Natural killer cell (primary cell): ENCODE measurements around the gene TLR6. TPM values are rescaled to one million over a fixed set of nuclear protein-coding genes. Genes with fewer than 3 reads are reported as not detected.

ENCODE experiments used
- ATAC-seq, 3 donors: fragments of 150-1000 bp in 2 of 3; fragments of 200-7000 bp in 1 of 3; cut with Tn5 transposase; 1 replicate in 1 of 3; 2 replicates in 2 of 3; pipeline ENCODE4 v1.10.0; 2021; ENCODE audit warnings: mild to moderate bottlenecking in 2 of 3, moderate library complexity in 2 of 3
- DNase-seq, 2 donors: peaks; one replicate each; pipeline versions ENCODE4 v3.0.0 to v3.0.0-alpha.2; 2013 to 2021; ENCODE audit warnings: mixed read lengths in 1 of 2
- H3K27ac ChIP-seq: one replicate; pipeline ENCODE4 v1.5.1; 2013; ENCODE audit warnings: mild to moderate bottlenecking, low read length
- H3K27me3 ChIP-seq: one replicate; pipeline ENCODE4 v1.6.1; 2013; ENCODE audit warnings: low read length; ENCODE audit not compliant: control insufficient read depth, insufficient read depth
- H3K36me3 ChIP-seq: one replicate; pipeline ENCODE4 v1.6.1; 2013; ENCODE audit warnings: low read length; ENCODE audit not compliant: control insufficient read depth, insufficient read depth
- H3K4me1 ChIP-seq: one replicate; pipeline ENCODE4 v1.6.1; 2013; ENCODE audit warnings: low read length; ENCODE audit not compliant: control insufficient read depth, insufficient read depth
- H3K4me3 ChIP-seq: one replicate; pipeline ENCODE4 v1.5.1; 2013; ENCODE audit warnings: low read length
- H3K9me3 ChIP-seq: one replicate; pipeline ENCODE4 v1.6.1; 2013; ENCODE audit warnings: low read length; ENCODE audit not compliant: control insufficient read depth, insufficient read depth
- H3K27ac Mint-ChIP-seq, 2 donors: one replicate each; pipeline ENCODE4 v1.8.0; 2022; ENCODE audit warnings: mild to moderate bottlenecking in 2 of 2, mixed read lengths in 2 of 2, moderate library complexity in 1 of 2
- H3K27me3 Mint-ChIP-seq, 2 donors: one replicate each; pipeline ENCODE4 v1.8.0; 2022; ENCODE audit warnings: low read depth in 2 of 2, mixed read lengths in 2 of 2
- H3K36me3 Mint-ChIP-seq: one replicate; pipeline ENCODE4 v1.8.0; 2022; ENCODE audit warnings: mixed read lengths
- H3K4me1 Mint-ChIP-seq, 2 donors: one replicate each; pipeline ENCODE4 v1.8.0; 2022; ENCODE audit warnings: mixed read lengths in 2 of 2
- H3K4me3 Mint-ChIP-seq: one replicate; pipeline ENCODE4 v1.8.0; 2022; ENCODE audit warnings: mild to moderate bottlenecking, moderate library complexity, mixed read lengths
- H3K9me3 Mint-ChIP-seq, 2 donors: one replicate each; pipeline ENCODE4 v1.8.0; 2022; ENCODE audit warnings: mixed read lengths in 2 of 2
- WGBS: methylation state at CpG from one replicate; pipeline ENCODE4 v1.1.7; 2013; ENCODE audit warnings: missing lambda C conversion rate; ENCODE audit not compliant: insufficient coverage; 5-methylcytosine and 5-hydroxymethylcytosine counted together
- intact Hi-C: fragments of 100-400 bp; cut with micrococcal nuclease; formaldehyde crosslinking; loops from one replicate; pipeline ENCODE4 v1.14.2; 2022
- total RNA-seq, 4 donors: library from RNA; stranded (reverse); fragments of 120-200 nt in 1 of 4; gene quantifications; one replicate each; pipeline versions ENCODE4 v1.2.3 to v1.2.4, GENCODE V29; 2013 to 2022
- TF ChIP-seq, protein P1 (sequence below): fragments of 200-600 bp; IDR thresholded peaks from one replicate; pipeline ENCODE4 v1.8.0; 2022; ENCODE audit warnings: antibody characterized with exemption

TLR6 gene
- total RNA-seq, 3 donors from 2014 or later (not counting 1 experiment from before 2014, with no cell fraction given): 6.3 to 9.8 (median 6.8) TPM

DNA sequence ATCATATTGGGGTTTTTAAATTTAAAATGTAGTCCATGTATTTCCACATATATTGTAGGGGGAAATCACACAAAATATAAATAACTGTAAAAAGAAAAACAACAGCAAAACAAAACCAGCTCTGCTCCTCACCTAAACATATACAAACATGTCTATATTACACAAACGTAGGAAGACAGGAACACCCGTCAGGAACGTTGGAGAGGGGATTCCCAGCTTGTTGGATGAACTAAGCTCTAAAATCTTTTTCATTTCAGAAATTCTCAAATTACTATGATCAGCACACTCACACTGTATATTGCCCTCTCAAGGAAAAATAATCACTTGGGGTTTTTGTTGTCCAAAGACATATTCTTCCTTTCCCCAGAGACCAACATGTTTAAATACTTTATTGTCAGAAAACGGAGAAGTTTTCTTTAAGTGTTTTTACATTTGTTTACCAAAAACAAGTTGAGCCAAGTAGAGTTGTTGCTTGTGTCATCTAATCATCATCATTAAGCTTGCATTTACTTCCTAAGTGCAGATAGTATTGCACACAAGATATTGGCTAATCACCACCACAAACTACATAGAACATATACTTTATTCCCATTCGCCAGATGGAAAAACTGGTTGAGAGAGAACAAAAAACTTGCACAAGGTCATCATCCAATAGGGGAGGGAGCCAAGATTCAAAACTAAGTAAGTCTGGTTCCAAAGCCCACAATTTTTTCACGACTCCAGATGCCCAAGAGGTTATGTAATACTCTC lies 71.4 kb downstream of the TLR6 start:
- no peak overlapping the region for H3K4me3 Mint-ChIP-seq
- no peaks in the 10 kb centered on the region for H3K36me3 ChIP-seq
- TF ChIP-seq, protein P1, sequence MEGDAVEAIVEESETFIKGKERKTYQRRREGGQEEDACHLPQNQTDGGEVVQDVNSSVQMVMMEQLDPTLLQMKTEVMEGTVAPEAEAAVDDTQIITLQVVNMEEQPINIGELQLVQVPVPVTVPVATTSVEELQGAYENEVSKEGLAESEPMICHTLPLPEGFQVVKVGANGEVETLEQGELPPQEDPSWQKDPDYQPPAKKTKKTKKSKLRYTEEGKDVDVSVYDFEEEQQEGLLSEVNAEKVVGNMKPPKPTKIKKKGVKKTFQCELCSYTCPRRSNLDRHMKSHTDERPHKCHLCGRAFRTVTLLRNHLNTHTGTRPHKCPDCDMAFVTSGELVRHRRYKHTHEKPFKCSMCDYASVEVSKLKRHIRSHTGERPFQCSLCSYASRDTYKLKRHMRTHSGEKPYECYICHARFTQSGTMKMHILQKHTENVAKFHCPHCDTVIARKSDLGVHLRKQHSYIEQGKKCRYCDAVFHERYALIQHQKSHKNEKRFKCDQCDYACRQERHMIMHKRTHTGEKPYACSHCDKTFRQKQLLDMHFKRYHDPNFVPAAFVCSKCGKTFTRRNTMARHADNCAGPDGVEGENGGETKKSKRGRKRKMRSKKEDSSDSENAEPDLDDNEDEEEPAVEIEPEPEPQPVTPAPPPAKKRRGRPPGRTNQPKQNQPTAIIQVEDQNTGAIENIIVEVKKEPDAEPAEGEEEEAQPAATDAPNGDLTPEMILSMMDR: no peak
- H3K4me1 Mint-ChIP-seq: peaks cover 5% of the 10 kb centered on the region in 2 donors
- no peaks in the 10 kb centered on the region for H3K27me3 ChIP-seq
- peaks cover 0 to 8% of the 10 kb centered on the region in 2 donors for H3K27me3 Mint-ChIP-seq
- WGBS: 84% methylated on average over 4 of the region's 6 CpGs
- ATAC-seq: no peak
- no peak for DNase-seq
- peaks cover 5% of the 10 kb centered on the region for H3K4me1 ChIP-seq
- intact Hi-C loops: no loop called here
- H3K27ac Mint-ChIP-seq: no peak overlapping the region
- H3K27ac ChIP-seq: no peak overlapping the region
- H3K36me3 Mint-ChIP-seq: peaks cover 6% of the 10 kb centered on the region
- peaks cover 2 to 3% of the 10 kb centered on the region in 2 donors for H3K9me3 Mint-ChIP-seq
- H3K4me3 ChIP-seq: no peak overlapping the region
- H3K9me3 ChIP-seq: no peaks in the 10 kb centered on the region

DNA sequence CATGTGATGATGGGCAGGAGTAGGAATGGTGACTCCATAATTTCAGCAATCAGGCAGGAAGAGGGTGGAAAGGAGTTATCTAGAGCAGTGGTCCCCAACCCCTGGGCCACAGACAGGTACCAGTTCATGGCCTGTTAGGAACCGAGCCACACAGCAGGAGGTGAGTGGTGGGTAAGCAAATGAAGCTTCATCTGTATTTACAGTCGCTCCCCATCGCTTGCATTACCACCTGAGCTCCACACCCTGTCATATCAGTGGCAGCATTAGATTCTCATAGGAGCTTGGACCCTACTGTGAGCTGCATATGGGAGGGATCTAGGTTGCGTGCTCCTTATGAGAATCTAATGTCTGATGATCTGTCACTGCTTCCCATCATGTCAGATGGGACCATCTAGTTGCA lies 72.5 kb downstream of the TLR6 start:
- Histone ChIP-seq H3K9me3 (no peaks in the 10 kb centered on the region), H3K36me3 (no peaks in the 10 kb centered on the region), H3K27me3 (no peaks in the 10 kb centered on the region), H3K4me3 (no peak overlapping the region), H3K4me1 (peaks cover 5% of the 10 kb centered on the region), H3K27ac (no peak overlapping the region)
- no peaks in the 10 kb centered on the region for H3K36me3 Mint-ChIP-seq
- 91% methylated on average over 4 of the region's 4 CpGs for WGBS
- H3K4me1 Mint-ChIP-seq: peaks cover 5% of the 10 kb centered on the region in 2 donors
- H3K27me3 Mint-ChIP-seq: peaks cover 3 to 8% of the 10 kb centered on the region in 2 donors
- no peak overlapping the region for H3K27ac Mint-ChIP-seq
- TF ChIP-seq, protein P1: no peak
- intact Hi-C loops: no loop called here
- DNase-seq (no peak), ATAC-seq (no peak)
- H3K9me3 Mint-ChIP-seq: no peaks in the 10 kb centered on the region
- H3K4me3 Mint-ChIP-seq: no peak overlapping the region

DNA sequence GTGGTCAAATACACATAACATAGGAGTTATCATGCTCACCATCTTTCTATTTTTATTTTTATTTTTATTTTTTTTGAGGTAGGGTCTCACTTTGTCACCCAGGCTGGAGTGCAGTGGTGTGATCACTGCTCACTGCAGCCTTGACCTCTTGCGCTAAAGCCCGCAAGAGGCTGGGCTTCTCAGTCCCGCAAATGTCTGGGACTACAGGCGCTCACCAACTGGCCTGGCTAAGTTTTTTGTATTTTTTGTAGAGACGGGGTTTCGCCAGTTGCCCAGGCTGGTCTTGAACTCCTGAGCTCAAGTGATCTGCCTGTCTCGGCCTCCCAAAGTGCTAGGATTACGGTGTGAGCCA lies 73.5 kb downstream of the TLR6 start:
- Histone ChIP-seq H3K4me3 (no peak overlapping the region), H3K9me3 (no peaks in the 10 kb centered on the region), H3K27me3 (no peaks in the 10 kb centered on the region), H3K27ac (no peak overlapping the region), H3K36me3 (no peaks in the 10 kb centered on the region), H3K4me1 (peaks cover 5% of the 10 kb centered on the region)
- no peak overlapping the region for H3K27ac Mint-ChIP-seq
- no peaks in the 10 kb centered on the region for H3K36me3 Mint-ChIP-seq
- H3K4me3 Mint-ChIP-seq: no peak overlapping the region
- H3K9me3 Mint-ChIP-seq: no peaks in the 10 kb centered on the region
- no peak for ATAC-seq
- intact Hi-C loops: loop anchor here (1.0 kb wide), 2 partner anchors 24 to 604 kb away; no protein-coding TSS in a partner anchor
- H3K4me1 Mint-ChIP-seq: peaks cover 5% of the 10 kb centered on the region in 2 donors
- H3K27me3 Mint-ChIP-seq: peaks cover 3 to 8% of the 10 kb centered on the region in 2 donors
- TF ChIP-seq, protein P1: no peak
- WGBS: 90% methylated on average over 8 of the region's 8 CpGs
- DNase-seq: no peak
